GM12878 (cell line): ENCODE data around the gene KCTD12. TPM values are rescaled to one million over a fixed set of nuclear protein-coding genes. Genes with fewer than 3 reads are reported as not detected.

ENCODE experiments used
- ATAC-seq: fragments of 200-7000 bp; cut with Tn5 transposase; 3 replicates; pipeline ENCODE4 v1.9.1; 2020; ENCODE audit warnings: mild to moderate bottlenecking, moderate library complexity
- BruUV-seq: library from RNA; stranded (reverse); fragments of 400-500 nt; replicated peaks from 2 replicates; lab custom pipeline; 2021; lab: Mats Ljungman, UMichigan
- CTCF ChIA-PET: fragments of 300-600 bp; sonication (Branson Sonifier 250); formaldehyde crosslinking; extraction: SDS; loops from one replicate; lab custom pipeline; 2021; ENCODE audit warnings: inconsistent platforms; lab: Yijun Ruan, JAX
- POLR2A ChIA-PET: fragments of 350-600 bp; formaldehyde crosslinking; extraction: SDS; loops from one replicate; lab custom pipeline; 2021; ENCODE audit warnings: inconsistent platforms; lab: Charles Lee
- RAD21 ChIA-PET: fragments of 300-600 bp; sonication (Branson Sonifier 250); formaldehyde crosslinking; loops from one replicate; lab custom pipeline; 2023; ENCODE audit warnings: antibody characterized with exemption; ENCODE audit not compliant: unreplicated experiment; lab: Charles Lee
- SMC1A ChIA-PET: fragments of 300-600 bp; sonication (Branson Sonifier 250); formaldehyde crosslinking; loops from one replicate; lab custom pipeline; 2023; ENCODE audit not compliant: unreplicated experiment, uncharacterized antibody; lab: Charles Lee
- DNase-seq: peaks from one replicate; pipeline ENCODE4 v3.0.0-alpha.2; 2011; ENCODE audit warnings: low read depth, low spot score
- FAIRE-seq: peaks from 3 replicates; lab custom pipeline; 2011; peaks lifted over from hg19 to GRCh38; lab: Jason Lieb, UNC
- H2AFZ ChIP-seq: 2 replicates; pipeline ENCODE4 v1.6.0; 2011; ENCODE audit warnings: low read depth, low read length, control low read depth; ENCODE audit not compliant: control insufficient read depth
- H3K27ac ChIP-seq: 2 replicates; pipeline ENCODE4 v1.5.1; 2011; ENCODE audit warnings: control low read depth; ENCODE audit not compliant: control insufficient read depth, insufficient read depth
- H3K27me3 ChIP-seq, 2 experiments: replicated peaks in 1 of 2; 2 replicates each; pipeline versions ENCODE4 v1.6.0 to v1.6.1; 2011; ENCODE audit warnings: low read length in 1 of 2; ENCODE audit not compliant: control insufficient read depth in 2 of 2, insufficient read depth in 2 of 2
- H3K36me3 ChIP-seq, 2 experiments: 2 replicates each; pipeline ENCODE4 v1.5.1; 2011; ENCODE audit warnings: low read length in 1 of 2; ENCODE audit not compliant: control insufficient read depth in 2 of 2, insufficient read depth in 2 of 2
- H3K4me1 ChIP-seq: 2 replicates; pipeline ENCODE4 v1.6.1; 2011; ENCODE audit warnings: mild to moderate bottlenecking, low read length, moderate library complexity, mixed read lengths; ENCODE audit not compliant: control insufficient read depth, insufficient read depth
- H3K4me2 ChIP-seq: 2 replicates; pipeline ENCODE4 v1.6.0; 2011; ENCODE audit warnings: control low read depth; ENCODE audit not compliant: control insufficient read depth, insufficient read depth
- H3K4me3 ChIP-seq: fragments of 200-600 bp; sonication (generic); 2 replicates; pipeline ENCODE4 v1.5.1; 2016
- H3K79me2 ChIP-seq: 2 replicates; pipeline ENCODE4 v1.6.0; 2011; ENCODE audit warnings: low read length; ENCODE audit not compliant: control insufficient read depth, insufficient read depth
- H3K9ac ChIP-seq: 2 replicates; pipeline ENCODE4 v1.8.0; 2011; ENCODE audit warnings: low read length, control low read depth, mixed read lengths; ENCODE audit not compliant: control insufficient read depth, insufficient read depth
- H3K9me3 ChIP-seq: replicated peaks from 3 replicates; pipeline ENCODE4 v1.5.1; 2011; ENCODE audit warnings: mild to moderate bottlenecking, low read length; ENCODE audit not compliant: control insufficient read depth, insufficient read depth
- H4K20me1 ChIP-seq: 2 replicates; pipeline ENCODE4 v1.6.0; 2011; ENCODE audit not compliant: control insufficient read depth, insufficient read depth
- E2F4 ChIP-seq: IDR thresholded peaks from 2 replicates; pipeline ENCODE4 v1.6.1; 2012; ENCODE audit warnings: low read depth, low read length, improper control_type of control experiment
- EED ChIP-seq: sonication (generic); IDR thresholded peaks from 2 replicates; pipeline ENCODE4 v1.6.1; 2016; ENCODE audit warnings: antibody characterized with exemption, low read depth
- ETV6 ChIP-seq, 2 experiments: fragments of 450-650 bp in 1 of 2; IDR thresholded peaks in 1 of 2; conservative IDR thresholded peaks in 1 of 2; 2 replicates each; pipeline ENCODE4 v1.6.1; 2014; ENCODE audit warnings: antibody characterized with exemption in 1 of 2, borderline replicate concordance in 1 of 2, low read depth in 1 of 2, mild to moderate bottlenecking in 1 of 2, moderate library complexity in 1 of 2
- JUNB ChIP-seq: IDR thresholded peaks from 2 replicates; pipeline ENCODE4 v1.6.1; 2016; ENCODE audit warnings: antibody characterized with exemption, mild to moderate bottlenecking
- PRDM15 ChIP-seq: fragments of 450-650 bp; formaldehyde crosslinking; IDR thresholded peaks from 2 replicates; pipeline ENCODE4 v1.4.0; 2020; ENCODE audit warnings: mild to moderate bottlenecking, moderate library complexity
- RUNX3 ChIP-seq: IDR thresholded peaks from 2 replicates; pipeline ENCODE4 v1.6.1; 2012; ENCODE audit warnings: low read length, inconsistent platforms
- SMC3 ChIP-seq: IDR thresholded peaks from 2 replicates; pipeline ENCODE4 v1.6.1; 2011; ENCODE audit warnings: low read length, improper control_type of control experiment, borderline replicate concordance
- SPI1 ChIP-seq: IDR thresholded peaks from 2 replicates; pipeline ENCODE4 v1.6.1; 2011; ENCODE audit warnings: low read depth, mild to moderate bottlenecking, low read length, moderate library complexity, borderline replicate concordance; ENCODE audit not compliant: insufficient read depth
- TCF7 ChIP-seq: IDR thresholded peaks from 2 replicates; pipeline ENCODE4 v1.6.1; 2014; ENCODE audit warnings: antibody characterized with exemption, borderline replicate concordance
- ZBED1 ChIP-seq: IDR thresholded peaks from 2 replicates; pipeline ENCODE4 v1.6.1; 2016; ENCODE audit warnings: borderline replicate concordance
- ZBTB11 ChIP-seq: fragments of 450-650 bp; formaldehyde crosslinking; IDR thresholded peaks from 2 replicates; pipeline ENCODE4 v1.5.0; 2022; ENCODE audit warnings: mild to moderate bottlenecking, missing genetic modification characterization
- ZBTB33 ChIP-seq: fragments of 450-650 bp; IDR thresholded peaks from 2 replicates; pipeline ENCODE4 v1.6.1; 2017; ENCODE audit warnings: mild to moderate bottlenecking
- ZSCAN29 ChIP-seq: fragments of 450-650 bp; IDR thresholded peaks from 2 replicates; pipeline ENCODE4 v1.6.1; 2017; ENCODE audit warnings: mild to moderate bottlenecking, moderate library complexity
- WGBS: methylation state at CpG from one replicate; pipeline ENCODE4 v1.1.6; 2016; ENCODE audit warnings: low lambda C conversion rate; ENCODE audit not compliant: insufficient replicate concordance, insufficient coverage; ENCODE audit errors: missing lambda C conversion rate; 5-methylcytosine and 5-hydroxymethylcytosine counted together
- in situ Hi-C: fragments of 300-500 bp; cut with MboI; formaldehyde crosslinking; loops from 9 replicates; pipeline ENCODE4 v1.14.3; 2018; ENCODE audit warnings: mixed read lengths
- intact Hi-C: fragments of 100-400 bp; cut with micrococcal nuclease; formaldehyde crosslinking; loops from one replicate; pipeline ENCODE4 v1.14.2; 2022; ENCODE audit not compliant: unreplicated experiment
- polyA plus RNA-seq, 11 experiments: library from polyadenylated mRNA; depleted of rRNA in 4 of 11; unstranded in 6 of 11; stranded (reverse) in 5 of 11; fragments of >200 nt; fragmentation: Nextera tagmentation in 4 of 11; fragmentation: Illumina TruSeq in 1 of 11; extraction: Ambion mirVana in 4 of 11; extraction: Trizol in 1 of 11; gene quantifications; 1 replicate in 1 of 11; 2 replicates in 10 of 11; pipeline versions ENCODE4 v1.2.1 to v1.2.3, GENCODE V29; 2011 to 2016; ENCODE audit warnings: inconsistent platforms in 2 of 11, missing spikeins in 2 of 11, low read depth in 1 of 11
- total RNA-seq, 4 experiments: library from RNA; depleted of rRNA in 3 of 4; stranded (reverse); fragments of >200 nt in 3 of 4; fragmentation: Illumina TruSeq in 1 of 4; extraction: Trizol in 1 of 4; gene quantifications; 2 replicates each; pipeline versions ENCODE4 v1.2.1 to v1.2.3, GENCODE V29; 2013 to 2021

KCTD12 gene
- total and polyA plus RNA-seq, 10 of the 15 experiments (the other 5 are each of a cell fraction or from before 2014, with no cell fraction given), result 0.24 to 2.9 (median 0.92) TPM

GRCh38 chr13:76879203-76879882 lies 6.9 kb downstream of the KCTD12 start:
- Histone ChIP-seq H3K4me2 (no peak overlapping the region), H3K36me3 (no peaks in the 10 kb centered on the region)
- TF ChIP-seq JUNB (peak; percentile 38), SPI1 (peak; percentile 66; the same call in 1 of the 2 replicates), RUNX3 (no peak; the same call in 1 of the 2 replicates), ZBTB11 (CRISPR knock-in tag) (no peak), ETV6 (conservative IDR thresholded peaks at IDR 0.05 in 1 of 2, IDR thresholded peaks at IDR 0.05 in 1 of 2; ENCODE audit: borderline replicate concordance in 1 of 2, low read depth in 1 of 2) (peak in 1 of 2 experiments; percentile 71; a peak in 2 of 4 replicates), ZSCAN29 (no peak), ZBED1 (no peak), PRDM15 (no peak), ZBTB33 (no peak), EED (0 out of 2 replicates have a peak, but pooled peaks have one; percentile 39), SMC3 (no peak), TCF7 (no peak), E2F4 (no peak)

More at GRCh38 chr13:76879203-76879882, 6.9 kb downstream of the KCTD12 start:
- ChIA-PET CTCF (interaction anchor here (0.6 to 2.0 kb wide), 5 partner anchors 23 to 760 kb away, joined by 3 to 7 read pairs (median 3); no protein-coding TSS in a partner anchor), SMC1A (interaction anchor here (0.6 to 1.2 kb wide), 4 partner anchors 25 to 989 kb away, joined by 3 to 4 read pairs (median 4); no protein-coding TSS in a partner anchor), POLR2A (no interaction called here), RAD21 (no interaction called here)
- intact Hi-C loops (no loop called here), in situ Hi-C loops (no loop called here)
- Histone ChIP-seq H3K9me3 (no peaks in the 10 kb centered on the region), H3K4me3 (no peak overlapping the region), H4K20me1 (no peaks in the 10 kb centered on the region), H3K79me2 (no peaks in the 10 kb centered on the region), H3K27me3 (no peaks in the 10 kb centered on the region), H2AFZ (peak overlapping the region; percentile 65), H3K27ac (no peak overlapping the region), H3K4me1 (no peaks in the 10 kb centered on the region), H3K9ac (no peak overlapping the region)
- FAIRE-seq (peak; percentile 73), ATAC-seq (peak; percentile 97), DNase-seq (peak; percentile 47)
- 13% methylated on average over 8 of the region's 8 CpGs for WGBS
- no TSS peak for BruUV-seq
